WTC11 (cell line): ENCODE data around the gene DZANK1. TPM values are rescaled to one million over a fixed set of nuclear protein-coding genes. Genes with fewer than 3 reads are reported as not detected.
"Not testable (repeated sequence)": the region's sequence is repeated elsewhere in the genome, so short reads cannot be mapped to it uniquely, and the experiment has no call there.

Source experiments
- ATAC-seq: fragments of 200-7000 bp; cut with Tn5 transposase; 2 replicates; pipeline ENCODE4 v1.10.0; 2021; ENCODE audit warnings: mild to moderate bottlenecking, moderate library complexity
- CTCF ChIA-PET: fragments of 300-600 bp; sonication (Branson Sonifier 250); formaldehyde crosslinking; loops from one replicate; lab custom pipeline; 2021; ENCODE audit warnings: antibody characterized with exemption; lab: Charles Lee
- POLR2A ChIA-PET: fragments of 350-600 bp; sonication (Branson Sonifier 250); formaldehyde crosslinking; loops from one replicate; lab custom pipeline; 2021; ENCODE audit warnings: antibody characterized with exemption; lab: Charles Lee
- DNase-seq: peaks from one replicate; pipeline ENCODE4 v3.0.0; 2021; ENCODE audit warnings: low spot score
- H3K27ac Mint-ChIP-seq: 2 replicates; pipeline ENCODE4 v1.8.0; 2021; ENCODE audit warnings: mixed read lengths
- H3K27me3 Mint-ChIP-seq: 2 replicates; pipeline ENCODE4 v1.8.0; 2021; ENCODE audit warnings: low read depth, mild to moderate bottlenecking, moderate library complexity, mixed read lengths
- H3K36me3 Mint-ChIP-seq: 2 replicates; pipeline ENCODE4 v1.8.0; 2021; ENCODE audit warnings: mixed read lengths
- H3K4me1 Mint-ChIP-seq: 2 replicates; pipeline ENCODE4 v1.8.0; 2022; ENCODE audit warnings: mixed read lengths
- H3K4me3 Mint-ChIP-seq: 2 replicates; pipeline ENCODE4 v1.8.0; 2021; ENCODE audit warnings: mild to moderate bottlenecking, moderate library complexity, mixed read lengths
- H3K9me3 Mint-ChIP-seq: 2 replicates; pipeline ENCODE4 v1.8.0; 2021; ENCODE audit warnings: mixed read lengths
- ATF1 ChIP-seq: sonication (generic); formaldehyde crosslinking; IDR thresholded peaks from 2 replicates; pipeline ENCODE4 v1.8.1; 2023; ENCODE audit warnings: mild to moderate bottlenecking, moderate library complexity, missing genetic modification reagents
- ETV6 ChIP-seq: sonication (generic); formaldehyde crosslinking; IDR thresholded peaks from 2 replicates; pipeline ENCODE4 v1.8.1; 2022; ENCODE audit warnings: mild to moderate bottlenecking, missing genetic modification reagents
- HMGA2 ChIP-seq: fragments of 250-450 bp; sonication (Bioruptor Pico); IDR thresholded peaks from 2 replicates; pipeline ENCODE4 v1.4.0; 2021; ENCODE audit warnings: mild to moderate bottlenecking, moderate library complexity
- microRNA-seq: library from miRNA; unstranded; fragments of <30 nt; microRNA quantifications from one replicate; pipeline ENCODE4 v1.2.0, GENCODE V29; 2022; ENCODE audit warnings: borderline number of aligned reads
- total RNA-seq: library from RNA; stranded (reverse); gene quantifications from 3 replicates; pipeline ENCODE4 v1.2.3, GENCODE V29; 2021

The DZANK1 gene
- total RNA-seq, 1 experiment from 2014 or later, result 6.1 TPM

- CTCF ChIA-PET, result interaction anchor here (1.5 kb wide), 1 partner anchor 21 kb away, joined by 6 read pairs; no protein-coding TSS in a partner anchor
- Mint-ChIP-seq H3K4me1 (peaks cover 4% of the 10 kb centered on the region; the same call in 1 of the 2 replicates), H3K27me3 (peaks cover 2% of the 10 kb centered on the region; the same call in 1 of the 2 replicates), H3K9me3 (peaks cover 17% of the 10 kb centered on the region), H3K36me3 (no peaks in the 10 kb centered on the region), H3K27ac (no peak overlapping the region), H3K4me3 (no peak overlapping the region)
- no peak for TF ChIP-seq ATF1 (CRISPR knock-in tag)
- TF ChIP-seq ETV6, result no peak
- no peak for ATAC-seq
- no peak for DNase-seq
- POLR2A ChIA-PET, result interaction anchor here (0.5 kb wide), 1 partner anchor 264 kb away, joined by 3 read pairs; no protein-coding TSS in a partner anchor
Observed at GRCh38 chr20:18359854-18360253, 107.0 kb downstream of the DZANK1 start.

- CTCF ChIA-PET, H3K27me3 Mint-ChIP-seq, ATAC-seq, H3K9me3 Mint-ChIP-seq, H3K36me3 Mint-ChIP-seq, DNase-seq, H3K27ac Mint-ChIP-seq, POLR2A ChIA-PET, H3K4me3 Mint-ChIP-seq, H3K4me1 Mint-ChIP-seq: not testable (repeated sequence)
- peak; percentile 69 for TF ChIP-seq HMGA2 (CRISPR knock-in tag)
Observed at GRCh38 chr20:18349749-18350148, 117.1 kb downstream of the DZANK1 start.

Small RNAs within 50 kb of the gene (microRNA-seq; reads per million reads assigned to microRNA genes)
- 1.7 reads per million for gene MIR3192

Other genes with a start within 250 kb of the DZANK1 start
- 13.9 to 16.2 TPM (median 14.7 TPM) in 3 replicates for gene ZNF133, start 178.5 kb downstream of the DZANK1 start, total RNA-seq
- 11.7 to 12.8 TPM (median 12.7 TPM) in 3 replicates for gene POLR3F, start 360 bp upstream of the DZANK1 start, total RNA-seq
- gene RBBP9, start 30.2 kb upstream of the DZANK1 start, total RNA-seq, result 10.4 to 12.2 TPM (median 12.1 TPM) in 3 replicates
- 57.0 to 67.1 TPM (median 59.6 TPM) in 3 replicates for gene SEC23B, start 40.9 kb upstream of the DZANK1 start, total RNA-seq
- gene SMIM26, start 100.4 kb upstream of the DZANK1 start, total RNA-seq, result 71.9 to 78.1 TPM (median 77.4 TPM) in 3 replicates
- gene DTD1, start 121.0 kb upstream of the DZANK1 start, total RNA-seq, result 69.8 to 71.1 TPM (median 70.1 TPM) in 3 replicates